HG03135 (cell line): ENCODE measurements around the gene ZCCHC3.

ENCODE experiments used
- ATAC-seq: cut with Tn5 transposase; IDR thresholded peaks from one replicate; pipeline ENCODE4 v1.9.1; 2021; ENCODE audit warnings: mild to moderate bottlenecking, moderate library complexity; ENCODE audit not compliant: unreplicated experiment

ZCCHC3 gene

GRCh38 chr20:278607-279571 is 18.5 kb upstream of the ZCCHC3 start:
- no peak for ATAC-seq

- ATAC-seq = no peak
Observed at GRCh38 chr20:284172-284571, 13.2 kb upstream of the ZCCHC3 start.

- ATAC-seq = no peak
Observed at GRCh38 chr20:286508-286907, 10.9 kb upstream of the ZCCHC3 start.

- no peak for ATAC-seq
Observed at GRCh38 chr20:288956-289692, 8.2 kb upstream of the ZCCHC3 start.

DNA sequence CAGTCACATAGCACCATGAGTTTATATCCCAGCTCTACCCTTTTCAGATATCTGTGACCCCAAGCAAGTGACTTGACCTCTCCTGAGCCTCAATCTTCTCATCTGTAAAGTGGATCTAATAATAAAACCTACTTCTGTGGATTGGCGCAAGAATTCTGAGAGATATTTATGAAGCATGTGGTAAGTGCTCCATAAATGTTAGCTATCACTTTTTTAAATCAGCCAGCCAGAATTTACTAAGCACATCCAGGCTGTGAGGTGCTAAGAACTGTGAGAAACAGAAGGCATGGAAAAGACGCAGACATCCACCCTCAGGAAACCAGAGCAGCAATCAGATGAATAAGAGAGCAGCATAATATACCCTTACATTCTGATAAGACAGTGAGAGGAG is 7.7 kb upstream of the ZCCHC3 start:
- no peak for ATAC-seq

GRCh38 chr20:290084-290831 is 7.1 kb upstream of the ZCCHC3 start, which contains the start of gene C20orf96:
Gene C20orf96 (minus strand): TSS chr20:290750. CDS start chr20:290610, 140 bp downstream.
- peak; percentile 77 for ATAC-seq

DNA sequence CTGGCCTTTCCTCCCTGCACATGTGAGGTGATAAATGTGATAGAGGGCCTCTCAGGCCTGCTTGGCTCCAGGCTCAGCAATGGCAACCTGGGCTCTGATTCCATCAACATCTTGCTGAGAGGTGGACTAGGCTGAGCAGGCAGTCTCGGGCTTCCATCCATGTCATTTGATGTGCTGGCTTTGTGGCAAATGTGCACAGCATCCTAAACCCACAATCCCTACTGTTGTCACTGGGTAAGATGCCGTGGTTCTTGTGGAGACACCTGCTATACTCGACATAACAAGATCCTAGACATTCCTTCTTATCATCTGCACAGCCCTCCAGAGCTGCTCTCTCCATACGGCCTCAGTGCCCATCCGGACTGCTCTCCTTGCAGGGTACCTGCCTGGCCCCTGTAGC is 2.8 kb upstream of the ZCCHC3 start:
- ATAC-seq = no peak

DNA sequence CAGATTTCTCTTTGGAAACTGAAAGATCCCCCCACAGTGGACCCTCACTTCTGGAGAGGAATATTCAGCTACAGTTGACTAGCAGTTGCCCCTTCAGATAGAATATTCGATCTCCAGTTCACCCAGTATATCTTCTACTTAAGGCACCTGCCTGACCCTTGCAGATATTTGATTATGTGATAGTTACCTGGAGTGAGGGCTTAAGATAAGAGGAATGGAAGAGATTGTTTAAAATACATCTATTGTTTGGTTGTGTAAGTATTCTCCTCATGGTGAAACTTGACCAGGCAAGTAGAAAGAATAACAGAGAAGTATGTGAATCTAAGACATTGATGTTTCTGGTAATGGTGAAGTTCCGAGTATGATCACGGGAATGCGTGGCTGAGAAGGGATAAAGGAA is 1.6 kb upstream of the ZCCHC3 start:
- ATAC-seq = no peak

- ATAC-seq = peak; percentile 27
Observed at GRCh38 chr20:297925-298775, 780 bp downstream of the ZCCHC3 start.

- no peak for ATAC-seq
Observed at GRCh38 chr20:298776-299391, 1.5 kb downstream of the ZCCHC3 start.

- ATAC-seq = no peak
Observed at GRCh38 chr20:300345-300990, 3.1 kb downstream of the ZCCHC3 start.

- ATAC-seq = no peak
Observed at GRCh38 chr20:301886-302848, 4.8 kb downstream of the ZCCHC3 start.

GRCh38 chr20:305745-306144 is 8.4 kb downstream of the ZCCHC3 start:
- ATAC-seq = no peak

DNA sequence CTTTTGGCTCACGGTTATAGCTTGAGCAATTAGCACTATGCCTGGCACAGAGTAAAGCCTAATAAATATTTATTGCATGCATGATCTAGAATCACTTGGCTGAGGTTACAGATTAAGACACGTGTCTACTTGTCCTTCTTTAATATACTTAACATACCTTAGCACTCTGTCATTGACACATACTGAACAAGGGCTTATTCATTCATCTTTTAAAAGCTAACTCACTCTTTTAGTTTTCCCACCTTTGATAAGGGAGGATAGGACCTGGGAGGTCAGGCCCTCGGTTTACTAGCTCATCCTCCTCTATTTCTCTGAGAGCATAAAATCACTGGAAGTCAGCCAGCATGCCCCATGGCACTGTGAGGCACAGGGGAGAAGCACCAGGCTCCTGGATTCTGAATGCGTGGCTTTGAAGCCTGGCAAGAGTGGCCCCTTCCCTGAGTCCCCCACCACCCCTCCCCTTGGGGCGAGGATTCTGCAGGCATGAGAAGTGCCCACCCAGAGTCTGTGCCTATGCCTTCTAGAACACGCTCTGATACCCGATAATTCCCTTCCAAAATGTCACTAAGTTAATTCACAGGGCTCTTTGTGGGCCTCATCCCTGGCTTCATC is 11.2 kb downstream of the ZCCHC3 start:
- ATAC-seq = no peak

GRCh38 chr20:309306-309840 is 12.0 kb downstream of the ZCCHC3 start:
- ATAC-seq = no peak

- peak; percentile 96 for ATAC-seq
Observed at GRCh38 chr20:309841-310644, 12.7 kb downstream of the ZCCHC3 start.

DNA sequence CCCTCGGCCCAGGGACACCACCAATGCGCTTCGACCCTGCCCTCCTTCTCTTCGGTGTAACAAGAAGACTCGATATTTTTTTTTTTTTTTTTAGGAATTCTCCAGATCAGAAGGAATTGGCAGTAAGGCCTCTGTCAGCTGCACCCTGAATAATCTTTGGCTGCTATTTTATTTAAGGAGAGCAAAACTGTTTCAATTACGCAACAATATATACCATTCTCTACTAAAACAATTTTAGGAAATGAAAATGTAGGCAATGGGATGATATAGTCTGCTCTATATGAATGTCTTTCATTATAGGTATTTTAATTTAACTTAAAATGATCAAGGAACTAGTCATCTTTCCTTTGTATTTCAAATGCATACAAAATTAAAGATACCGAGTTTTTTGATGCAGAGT is 13.3 kb downstream of the ZCCHC3 start:
- ATAC-seq = no peak
